Peyer's patch (tissue), 4 donors: ENCODE measurements around the gene ABCF1. TPM values are rescaled to one million over a fixed set of nuclear protein-coding genes. Genes with fewer than 3 reads are reported as not detected.
"Not testable (repeated sequence)": the region's sequence is repeated elsewhere in the genome, so short reads cannot be mapped to it uniquely, and the experiment has no call there.

Experiments
- DNase-seq, 3 donors: peaks; one replicate each; pipeline ENCODE4 v3.0.0-alpha.2; 2017 to 2019
- H3K27ac ChIP-seq, 4 donors: fragments of 200-600 bp; sonication (generic); one replicate each; pipeline ENCODE4 v1.5.1; 2016 to 2019
- H3K27me3 ChIP-seq, 2 donors: fragments of 200-600 bp; sonication (generic); one replicate each; pipeline ENCODE4 v1.5.1; 2019
- H3K36me3 ChIP-seq, 3 donors: fragments of 200-600 bp; sonication (generic); one replicate each; pipeline ENCODE4 v1.5.1; 2016 to 2019
- H3K4me1 ChIP-seq, 4 donors: fragments of 200-600 bp; sonication (generic); one replicate each; pipeline ENCODE4 v1.5.1; 2016 to 2019
- H3K4me3 ChIP-seq, 4 donors: fragments of 200-600 bp; sonication (generic); 1 replicate in 3 of 4; 2 replicates in 1 of 4; pipeline ENCODE4 v1.5.1; 2016 to 2019; ENCODE audit warnings: mild to moderate bottlenecking in 1 of 4
- H3K9me3 ChIP-seq, 4 donors: fragments of 200-600 bp; sonication (generic); one replicate each; pipeline ENCODE4 v1.5.1; 2016 to 2019; ENCODE audit warnings: mild to moderate bottlenecking in 1 of 4
- POLR2A ChIP-seq, 2 donors: fragments of 450-650 bp; IDR thresholded peaks; one replicate each; pipeline ENCODE4 v1.5.1; 2017; ENCODE audit warnings: antibody characterized with exemption in 2 of 2, mild to moderate bottlenecking in 2 of 2, moderate library complexity in 2 of 2
- total RNA-seq, 4 donors: library from RNA; depleted of rRNA; stranded (reverse); fragments of >200 nt; gene quantifications; one replicate each; pipeline ENCODE4 v1.1.0, GENCODE V29; 2016
- TF ChIP-seq, protein P1 (sequence below), 6 experiments: fragments of 450-650 bp in 4 of 6; fragments of 200-600 bp in 2 of 6; sonication (generic) in 1 of 6; IDR thresholded peaks; one replicate each; pipeline ENCODE4 v1.5.1; 2017 to 2019; ENCODE audit warnings: antibody characterized with exemption in 6 of 6, mild to moderate bottlenecking in 3 of 6, moderate library complexity in 1 of 6

Gene ABCF1
- total RNA-seq, 4 donors from 2014 or later = 38.6 to 328 (median 45.2) TPM

DNA sequence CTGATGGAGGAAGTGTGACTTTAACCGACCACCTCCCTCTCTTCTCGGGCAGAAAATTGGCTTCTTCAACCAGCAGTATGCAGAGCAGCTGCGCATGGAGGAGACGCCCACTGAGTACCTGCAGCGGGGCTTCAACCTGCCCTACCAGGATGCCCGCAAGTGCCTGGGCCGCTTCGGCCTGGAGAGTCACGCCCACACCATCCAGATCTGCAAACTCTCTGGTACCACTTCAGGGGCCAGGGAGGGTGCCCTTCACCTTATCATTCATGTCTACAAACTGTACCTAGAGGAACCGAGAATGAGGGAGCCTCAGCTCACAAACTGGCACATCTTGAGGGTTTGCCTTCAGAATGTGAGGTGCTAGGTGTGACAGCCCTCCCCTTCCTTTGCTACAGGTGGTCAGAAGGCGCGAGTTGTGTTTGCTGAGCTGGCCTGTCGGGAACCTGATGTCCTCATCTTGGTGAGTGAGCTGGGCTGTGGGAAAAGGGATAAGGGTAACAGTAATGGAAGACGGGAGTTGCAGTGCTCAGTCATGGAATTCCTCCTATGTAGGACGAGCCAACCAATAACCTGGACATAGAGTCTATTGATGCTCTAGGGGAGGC lies 18.6 kb downstream of the ABCF1 start:
- no peak overlapping the region for H3K27ac ChIP-seq
- H3K36me3 ChIP-seq = peaks cover 0 to 90% (median 0%) of the 10 kb centered on the region in 3 donors

DNA sequence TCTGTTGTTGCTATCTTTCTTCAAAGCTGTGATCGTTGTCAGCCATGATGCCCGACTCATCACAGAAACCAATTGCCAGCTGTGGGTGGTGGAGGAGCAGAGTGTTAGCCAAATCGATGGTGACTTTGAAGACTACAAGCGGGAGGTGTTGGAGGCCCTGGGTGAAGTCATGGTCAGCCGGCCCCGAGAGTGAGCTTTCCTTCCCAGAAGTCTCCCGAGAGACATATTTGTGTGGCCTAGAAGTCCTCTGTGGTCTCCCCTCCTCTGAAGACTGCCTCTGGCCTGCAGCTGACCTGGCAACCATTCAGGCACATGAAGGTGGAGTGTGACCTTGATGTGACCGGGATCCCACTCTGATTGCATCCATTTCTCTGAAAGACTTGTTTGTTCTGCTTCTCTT lies 19.3 kb downstream of the ABCF1 start:
- Histone ChIP-seq H3K9me3 (no peaks in the 10 kb centered on the region), H3K27ac (no peak overlapping the region), H3K4me1 (no peaks in the 10 kb centered on the region), H3K4me3 (no peak overlapping the region), H3K36me3 (peaks cover 0 to 86% (median 0%) of the 10 kb centered on the region in 3 donors), H3K27me3 (no peaks in the 10 kb centered on the region)
- no peak for DNase-seq
- no peak for TF ChIP-seq POLR2A (IDR thresholded peaks at IDR 0.05)
- TF ChIP-seq, protein P1, sequence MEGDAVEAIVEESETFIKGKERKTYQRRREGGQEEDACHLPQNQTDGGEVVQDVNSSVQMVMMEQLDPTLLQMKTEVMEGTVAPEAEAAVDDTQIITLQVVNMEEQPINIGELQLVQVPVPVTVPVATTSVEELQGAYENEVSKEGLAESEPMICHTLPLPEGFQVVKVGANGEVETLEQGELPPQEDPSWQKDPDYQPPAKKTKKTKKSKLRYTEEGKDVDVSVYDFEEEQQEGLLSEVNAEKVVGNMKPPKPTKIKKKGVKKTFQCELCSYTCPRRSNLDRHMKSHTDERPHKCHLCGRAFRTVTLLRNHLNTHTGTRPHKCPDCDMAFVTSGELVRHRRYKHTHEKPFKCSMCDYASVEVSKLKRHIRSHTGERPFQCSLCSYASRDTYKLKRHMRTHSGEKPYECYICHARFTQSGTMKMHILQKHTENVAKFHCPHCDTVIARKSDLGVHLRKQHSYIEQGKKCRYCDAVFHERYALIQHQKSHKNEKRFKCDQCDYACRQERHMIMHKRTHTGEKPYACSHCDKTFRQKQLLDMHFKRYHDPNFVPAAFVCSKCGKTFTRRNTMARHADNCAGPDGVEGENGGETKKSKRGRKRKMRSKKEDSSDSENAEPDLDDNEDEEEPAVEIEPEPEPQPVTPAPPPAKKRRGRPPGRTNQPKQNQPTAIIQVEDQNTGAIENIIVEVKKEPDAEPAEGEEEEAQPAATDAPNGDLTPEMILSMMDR (IDR thresholded peaks at IDR 0.05) = no peak

More for the DNA sequence above, 18.6 kb downstream of the ABCF1 start:
- Histone ChIP-seq H3K4me1 (no peaks in the 10 kb centered on the region), H3K4me3 (no peak overlapping the region), H3K27me3 (no peaks in the 10 kb centered on the region), H3K9me3 (no peaks in the 10 kb centered on the region)
- TF ChIP-seq, protein P1 (IDR thresholded peaks at IDR 0.05) = no peak
- TF ChIP-seq POLR2A (IDR thresholded peaks at IDR 0.05) = no peak
- DNase-seq = no peak

DNA sequence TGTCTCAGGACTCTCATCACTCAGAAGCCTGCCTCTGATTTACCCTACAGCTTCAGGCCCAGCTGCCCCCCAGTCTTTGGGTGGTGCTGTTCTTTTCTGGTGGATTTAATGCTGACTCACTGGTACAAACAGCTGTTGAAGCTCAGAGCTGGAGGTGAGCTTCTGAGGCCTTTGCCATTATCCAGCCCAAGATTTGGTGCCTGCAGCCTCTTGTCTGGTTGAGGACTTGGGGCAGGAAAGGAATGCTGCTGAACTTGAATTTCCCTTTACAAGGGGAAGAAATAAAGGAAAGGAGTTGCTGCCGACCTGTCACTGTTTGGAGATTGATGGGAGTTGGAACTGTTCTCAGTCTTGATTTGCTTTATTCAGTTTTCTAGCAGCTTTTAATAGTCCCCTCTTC lies 19.8 kb downstream of the ABCF1 start:
- no peak overlapping the region for H3K4me3 ChIP-seq
- no peak overlapping the region for H3K27ac ChIP-seq
- H3K27me3 ChIP-seq = no peaks in the 10 kb centered on the region
- no peaks in the 10 kb centered on the region for H3K4me1 ChIP-seq
- DNase-seq = no peak
- peaks cover 0 to 81% (median 0%) of the 10 kb centered on the region in 3 donors for H3K36me3 ChIP-seq
- TF ChIP-seq, protein P1 (IDR thresholded peaks at IDR 0.05) = no peak
- no peak for TF ChIP-seq POLR2A (IDR thresholded peaks at IDR 0.05)
- H3K9me3 ChIP-seq = no peaks in the 10 kb centered on the region

DNA sequence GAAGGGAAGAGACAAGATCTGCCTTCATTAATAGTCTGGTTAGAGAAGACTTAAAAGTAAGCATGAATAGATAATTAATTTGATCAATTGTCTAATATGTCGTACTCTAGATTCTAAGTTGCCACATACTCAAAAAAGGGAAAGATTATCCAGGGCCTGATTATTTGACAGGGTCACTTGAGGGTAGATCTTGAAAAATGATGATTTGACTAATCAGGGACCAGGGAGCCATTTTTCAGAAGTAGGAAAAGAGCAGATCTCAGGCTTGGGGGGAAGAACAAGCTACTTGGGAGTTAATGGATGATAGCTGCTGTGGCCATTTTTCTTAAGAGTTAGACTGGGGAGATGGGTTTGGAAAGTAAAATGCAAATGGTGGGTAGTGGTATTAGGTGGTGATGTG lies 21.0 kb downstream of the ABCF1 start:
- TF ChIP-seq, protein P1 (IDR thresholded peaks at IDR 0.05) = no peak
- no peak for TF ChIP-seq POLR2A (IDR thresholded peaks at IDR 0.05)
- Histone ChIP-seq H3K27ac (no peak overlapping the region), H3K9me3 (no peaks in the 10 kb centered on the region), H3K27me3 (no peaks in the 10 kb centered on the region), H3K4me3 (no peak overlapping the region), H3K36me3 (peaks cover 0 to 68% (median 0%) of the 10 kb centered on the region in 3 donors), H3K4me1 (no peaks in the 10 kb centered on the region)
- DNase-seq = no peak

DNA sequence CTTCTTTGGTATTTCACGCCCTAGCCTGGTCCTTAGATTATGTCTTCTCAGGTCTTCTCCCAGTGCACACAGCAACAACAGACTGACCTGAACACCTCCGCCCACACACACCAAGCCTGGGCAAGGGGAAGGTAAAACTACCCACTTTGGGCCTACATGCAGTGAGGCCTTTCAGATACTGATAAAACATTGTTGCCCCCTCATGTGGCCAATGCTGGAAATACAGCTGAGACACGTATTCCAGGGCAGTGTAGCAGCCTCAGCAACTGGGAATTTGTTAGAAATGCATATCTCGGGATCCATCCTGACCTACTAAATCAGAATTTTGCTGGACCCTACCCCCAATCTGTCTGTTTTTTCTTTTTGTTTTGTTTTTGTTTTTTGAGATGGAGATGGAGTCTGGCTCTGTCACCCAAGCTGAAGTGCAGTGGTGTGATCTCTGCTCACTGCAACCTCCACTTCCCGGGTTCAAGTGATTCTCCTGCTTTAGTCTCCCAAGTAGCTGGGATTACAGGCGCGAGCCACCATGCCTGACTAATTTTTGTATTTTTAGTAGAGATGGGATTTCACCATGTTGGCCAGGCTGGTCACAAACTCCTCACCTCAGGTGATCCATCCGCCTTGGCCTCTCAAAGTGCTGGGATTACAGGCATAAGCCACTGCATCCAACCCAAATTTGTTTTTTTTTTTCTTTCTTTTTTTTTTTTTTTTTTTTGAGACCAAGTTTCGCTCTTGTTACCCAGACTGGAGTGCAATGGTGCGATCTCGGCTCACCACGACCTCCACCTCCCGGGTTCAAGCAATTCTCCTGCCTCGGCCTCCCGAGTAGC lies 26.3 kb downstream of the ABCF1 start:
- not testable (repeated sequence) for H3K27me3 ChIP-seq, H3K9me3 ChIP-seq, H3K27ac ChIP-seq, H3K4me1 ChIP-seq, H3K4me3 ChIP-seq
- TF ChIP-seq, protein P1 (IDR thresholded peaks at IDR 0.05) = peak; percentile 47 to 88 (median 84)
- peak; percentile 69 to 94 (median 89) for DNase-seq
- peaks cover 0 to 40% (median 0%) of the 10 kb centered on the region in 3 donors for H3K36me3 ChIP-seq
